ENCODE measurements around the gene CHMP3. TPM values are rescaled to one million over a fixed set of nuclear protein-coding genes. Genes with fewer than 3 reads are reported as not detected.

Gene CHMP3
- total RNA-seq, 1 donor from 2014 or later = 83.7 TPM

DNA sequence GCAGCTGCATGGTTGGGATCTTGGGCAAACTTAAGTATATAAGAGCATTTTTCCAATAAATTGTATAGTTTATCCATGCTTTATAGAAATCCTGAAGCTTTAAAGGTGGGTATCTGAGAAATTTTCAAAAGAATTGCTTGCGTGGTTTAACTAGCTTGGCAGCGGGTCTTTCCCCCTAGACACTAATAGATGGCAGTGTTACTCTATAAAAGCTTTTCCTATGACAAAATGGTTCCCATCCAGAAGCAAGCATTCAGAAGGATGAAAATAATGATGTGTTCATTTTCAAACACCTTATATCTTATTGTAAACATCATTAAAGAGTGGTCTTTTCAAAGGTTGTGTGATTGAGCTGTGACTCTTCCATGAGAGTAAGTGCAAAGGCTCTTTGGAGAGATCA is 76.2 kb downstream of the CHMP3 start:
- Mint-ChIP-seq H3K27me3 (ENCODE audit: low read depth) (no peaks in the 10 kb centered on the region), H3K4me3 (no peak overlapping the region), H3K36me3 (ENCODE audit: low read depth) (peaks cover 36% of the 10 kb centered on the region), H3K4me1 (no peaks in the 10 kb centered on the region), H3K9me3 (no peaks in the 10 kb centered on the region), H3K27ac (ENCODE audit: unreplicated experiment) (no peak overlapping the region)
- DNase-seq (ENCODE audit: low read depth, low spot score) = no peak
- TF ChIP-seq, protein P1, sequence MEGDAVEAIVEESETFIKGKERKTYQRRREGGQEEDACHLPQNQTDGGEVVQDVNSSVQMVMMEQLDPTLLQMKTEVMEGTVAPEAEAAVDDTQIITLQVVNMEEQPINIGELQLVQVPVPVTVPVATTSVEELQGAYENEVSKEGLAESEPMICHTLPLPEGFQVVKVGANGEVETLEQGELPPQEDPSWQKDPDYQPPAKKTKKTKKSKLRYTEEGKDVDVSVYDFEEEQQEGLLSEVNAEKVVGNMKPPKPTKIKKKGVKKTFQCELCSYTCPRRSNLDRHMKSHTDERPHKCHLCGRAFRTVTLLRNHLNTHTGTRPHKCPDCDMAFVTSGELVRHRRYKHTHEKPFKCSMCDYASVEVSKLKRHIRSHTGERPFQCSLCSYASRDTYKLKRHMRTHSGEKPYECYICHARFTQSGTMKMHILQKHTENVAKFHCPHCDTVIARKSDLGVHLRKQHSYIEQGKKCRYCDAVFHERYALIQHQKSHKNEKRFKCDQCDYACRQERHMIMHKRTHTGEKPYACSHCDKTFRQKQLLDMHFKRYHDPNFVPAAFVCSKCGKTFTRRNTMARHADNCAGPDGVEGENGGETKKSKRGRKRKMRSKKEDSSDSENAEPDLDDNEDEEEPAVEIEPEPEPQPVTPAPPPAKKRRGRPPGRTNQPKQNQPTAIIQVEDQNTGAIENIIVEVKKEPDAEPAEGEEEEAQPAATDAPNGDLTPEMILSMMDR (conservative IDR thresholded peaks at IDR 0.05) = no peak

DNA sequence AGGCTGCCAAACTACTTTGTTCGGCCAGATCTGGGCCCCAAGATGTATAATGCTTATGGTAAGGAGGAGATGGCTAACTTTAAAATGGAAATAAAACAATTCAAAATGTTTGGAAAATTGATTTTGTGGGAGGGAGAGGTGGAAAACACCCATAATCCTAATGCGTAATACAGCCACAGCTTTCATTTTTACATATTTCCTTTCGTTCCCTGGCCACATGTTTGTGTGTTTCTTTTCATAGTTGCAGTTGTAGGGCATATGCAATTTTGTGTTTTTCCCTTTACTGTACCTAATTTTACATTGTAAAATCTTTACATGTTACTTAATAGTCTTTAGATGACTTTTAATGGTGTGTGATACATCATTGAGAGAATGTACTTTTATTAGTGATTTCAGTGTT is 77.4 kb downstream of the CHMP3 start:
- DNase-seq (ENCODE audit: low read depth, low spot score) = no peak
- H3K4me3 Mint-ChIP-seq = no peak overlapping the region
- H3K4me1 Mint-ChIP-seq = no peaks in the 10 kb centered on the region
- H3K9me3 Mint-ChIP-seq = no peaks in the 10 kb centered on the region
- H3K27ac Mint-ChIP-seq (ENCODE audit: unreplicated experiment) = no peak overlapping the region
- TF ChIP-seq, protein P1 (conservative IDR thresholded peaks at IDR 0.05) = no peak
- peaks cover 32% of the 10 kb centered on the region for H3K36me3 Mint-ChIP-seq (ENCODE audit: low read depth)
- no peaks in the 10 kb centered on the region for H3K27me3 Mint-ChIP-seq (ENCODE audit: low read depth)

- H3K27ac Mint-ChIP-seq (ENCODE audit: unreplicated experiment) = no peak overlapping the region
- TF ChIP-seq, protein P1 (conservative IDR thresholded peaks at IDR 0.05) = no peak
- H3K9me3 Mint-ChIP-seq = no peaks in the 10 kb centered on the region
- H3K36me3 Mint-ChIP-seq (ENCODE audit: low read depth) = peaks cover 29% of the 10 kb centered on the region
- no peak overlapping the region for H3K4me3 Mint-ChIP-seq
- no peaks in the 10 kb centered on the region for H3K4me1 Mint-ChIP-seq
- H3K27me3 Mint-ChIP-seq (ENCODE audit: low read depth) = no peaks in the 10 kb centered on the region
- DNase-seq (ENCODE audit: low read depth, low spot score) = no peak
These were observed 78.1 kb downstream of the CHMP3 start for GRCh38 chr2:86485103-86485502.

DNA sequence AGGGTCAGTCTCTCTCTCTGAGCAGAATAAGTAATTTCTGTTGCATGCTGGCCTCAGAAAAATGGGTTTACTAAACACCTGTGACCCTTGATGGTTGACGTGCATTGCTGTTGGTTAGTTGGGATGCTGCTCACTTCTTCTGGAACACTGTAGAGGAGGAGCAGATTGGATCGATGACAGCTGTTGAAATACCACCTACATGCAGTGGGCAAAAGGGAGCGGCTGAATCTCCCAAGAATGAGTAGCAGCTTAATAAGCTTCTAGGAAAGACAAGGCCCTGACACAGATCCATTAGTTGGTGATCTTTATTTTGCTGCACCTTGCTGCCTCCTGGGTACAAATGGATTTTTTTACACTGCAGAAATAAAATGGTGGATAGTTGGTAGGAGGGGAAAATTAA is 78.9 kb downstream of the CHMP3 start:
- Mint-ChIP-seq H3K27me3 (ENCODE audit: low read depth) (no peaks in the 10 kb centered on the region), H3K9me3 (no peaks in the 10 kb centered on the region), H3K4me1 (no peaks in the 10 kb centered on the region), H3K27ac (ENCODE audit: unreplicated experiment) (no peak overlapping the region), H3K36me3 (ENCODE audit: low read depth) (peaks cover 26% of the 10 kb centered on the region), H3K4me3 (no peak overlapping the region)
- TF ChIP-seq, protein P1 (conservative IDR thresholded peaks at IDR 0.05) = no peak
- no peak for DNase-seq (ENCODE audit: low read depth, low spot score)

- H3K4me1 Mint-ChIP-seq = no peaks in the 10 kb centered on the region
- H3K9me3 Mint-ChIP-seq = no peaks in the 10 kb centered on the region
- H3K27ac Mint-ChIP-seq (ENCODE audit: unreplicated experiment) = no peak overlapping the region
- peaks cover 27% of the 10 kb centered on the region for H3K36me3 Mint-ChIP-seq (ENCODE audit: low read depth)
- no peaks in the 10 kb centered on the region for H3K27me3 Mint-ChIP-seq (ENCODE audit: low read depth)
- DNase-seq (ENCODE audit: low read depth, low spot score) = no peak
- no peak overlapping the region for H3K4me3 Mint-ChIP-seq
- TF ChIP-seq, protein P1 (conservative IDR thresholded peaks at IDR 0.05) = no peak
These were observed 81.2 kb downstream of the CHMP3 start for GRCh38 chr2:86482034-86482433.

GRCh38 chr2:86480105-86480504 is 83.1 kb downstream of the CHMP3 start:
- Mint-ChIP-seq H3K27me3 (ENCODE audit: low read depth) (no peaks in the 10 kb centered on the region), H3K4me3 (no peak overlapping the region), H3K27ac (ENCODE audit: unreplicated experiment) (no peak overlapping the region), H3K4me1 (no peaks in the 10 kb centered on the region), H3K9me3 (no peaks in the 10 kb centered on the region), H3K36me3 (ENCODE audit: low read depth) (peaks cover 17% of the 10 kb centered on the region)
- TF ChIP-seq, protein P1 (conservative IDR thresholded peaks at IDR 0.05) = no peak
- no peak for DNase-seq (ENCODE audit: low read depth, low spot score)
